Measurements from ENCODE around the gene CLSTN1. TPM values are rescaled to one million over a fixed set of nuclear protein-coding genes. Genes with fewer than 3 reads are reported as not detected.

The CLSTN1 gene
- total and polyA plus RNA-seq, 11 donors, result 37.6 to 79.4 (median 61.2) TPM

DNA sequence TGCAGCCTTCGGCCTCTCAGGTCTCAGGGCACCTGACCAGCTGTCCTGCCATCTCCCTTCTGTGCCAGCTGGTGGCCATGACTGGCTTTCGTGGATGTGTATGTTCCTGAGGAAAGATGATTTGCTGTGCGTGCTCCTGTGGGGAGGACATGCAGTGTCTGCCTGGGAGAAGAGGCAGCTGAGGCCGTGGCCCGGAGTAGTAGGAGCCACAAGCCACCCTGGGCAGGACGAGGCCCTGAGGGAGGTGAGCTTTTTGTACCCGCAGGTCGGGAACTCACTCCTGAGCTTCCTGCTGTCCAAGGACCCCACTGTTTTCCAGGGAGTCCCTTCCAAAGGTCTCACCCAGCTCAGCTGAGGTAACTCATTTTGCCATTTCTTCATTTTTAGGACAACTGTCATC lies 113.7 kb downstream of the CLSTN1 start:
- ATAC-seq, result no peak
- Histone ChIP-seq H3K36me3 (peaks cover 0 to 49% (median 9%) of the 10 kb centered on the region in 9 donors), H3K27me3 (no peaks in the 10 kb centered on the region), H3K4me3 (no peak overlapping the region), H3K9me3 (no peaks in the 10 kb centered on the region), H3K4me1 (peaks cover 0 to 14% (median 0%) of the 10 kb centered on the region in 12 donors), H3K27ac (no peak overlapping the region)
- no peak for DNase-seq
- intact Hi-C loops (cut with DNase I), result no loop called here
- TF ChIP-seq CTCF (IDR thresholded peaks at IDR 0.05), result no peak
- no peak for TF ChIP-seq POLR2A (IDR thresholded peaks at IDR 0.05)
- 91 to 94% (median 93%) methylated on average over 6 to 8 of the region's 8 CpGs for WGBS, 4 donors

GRCh38 chr1:9706178-9706577 lies 117.6 kb downstream of the CLSTN1 start:
- WGBS, 4 donors, result 88 to 95% (median 92%) methylated on average over 4 of the region's 4 CpGs
- no peaks in the 10 kb centered on the region for H3K9me3 ChIP-seq
- H3K36me3 ChIP-seq, result peaks cover 0 to 14% (median 0%) of the 10 kb centered on the region in 9 donors
- TF ChIP-seq POLR2A (IDR thresholded peaks at IDR 0.05) (no peak), CTCF (IDR thresholded peaks at IDR 0.05) (no peak)
- peaks cover 0 to 46% (median 0%) of the 10 kb centered on the region in 12 donors for H3K4me1 ChIP-seq
- intact Hi-C loops (cut with DNase I), result no loop called here
- no peak for ATAC-seq
- H3K4me3 ChIP-seq, result no peak overlapping the region
- no peak overlapping the region for H3K27ac ChIP-seq
- no peaks in the 10 kb centered on the region for H3K27me3 ChIP-seq
- DNase-seq, result no peak

DNA sequence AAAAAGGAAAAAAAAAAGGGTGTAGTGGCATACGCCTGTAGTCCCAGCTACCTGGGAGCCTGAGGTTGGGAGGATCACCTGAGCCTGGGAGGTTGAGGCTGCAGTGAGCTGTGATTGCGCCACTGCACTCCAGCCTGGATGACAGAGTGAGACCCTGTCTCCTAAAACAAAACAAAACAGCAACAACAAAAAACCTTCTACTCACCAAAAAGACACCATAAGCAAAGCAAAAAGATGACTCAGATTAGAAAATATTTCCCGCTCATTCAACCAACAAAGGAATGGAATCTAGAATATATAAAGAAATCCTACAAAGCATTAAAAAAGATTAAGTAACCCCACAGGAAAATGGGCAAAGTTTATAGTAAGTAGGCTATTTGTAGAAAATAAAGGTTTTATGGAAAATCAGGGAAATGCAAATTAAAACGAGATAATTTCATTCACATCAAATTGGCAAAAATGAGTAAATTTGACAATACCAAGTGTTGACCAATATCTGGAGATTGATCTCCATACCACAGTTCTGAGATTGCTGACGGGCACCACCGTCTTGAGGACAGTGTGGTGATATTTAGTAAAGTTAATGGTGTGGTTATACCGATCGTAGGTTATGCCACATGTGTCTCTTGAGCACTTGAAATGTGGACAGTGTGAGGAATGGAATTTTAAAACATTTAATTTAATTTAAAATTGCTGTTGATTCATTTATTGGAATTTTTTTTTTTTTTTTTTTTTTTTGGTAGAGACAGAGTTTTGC lies 118.2 kb downstream of the CLSTN1 start:
- Histone ChIP-seq H3K9me3 (no peaks in the 10 kb centered on the region), H3K4me3 (no peak overlapping the region), H3K4me1 (peaks cover 0 to 46% (median 0%) of the 10 kb centered on the region in 12 donors), H3K27ac (peak overlapping the region in 1 of 12 donors; percentile 59), H3K36me3 (peaks cover 0 to 8% (median 0%) of the 10 kb centered on the region in 9 donors), H3K27me3 (no peaks in the 10 kb centered on the region)
- 94 to 95% (median 94%) methylated on average over 8 of the region's 8 CpGs for WGBS, 4 donors
- TF ChIP-seq POLR2A (IDR thresholded peaks at IDR 0.05), result no peak
- TF ChIP-seq CTCF (IDR thresholded peaks at IDR 0.05), result no peak
- intact Hi-C loops (cut with DNase I), result no loop called here
- ATAC-seq, result no peak
- DNase-seq, result no peak

DNA sequence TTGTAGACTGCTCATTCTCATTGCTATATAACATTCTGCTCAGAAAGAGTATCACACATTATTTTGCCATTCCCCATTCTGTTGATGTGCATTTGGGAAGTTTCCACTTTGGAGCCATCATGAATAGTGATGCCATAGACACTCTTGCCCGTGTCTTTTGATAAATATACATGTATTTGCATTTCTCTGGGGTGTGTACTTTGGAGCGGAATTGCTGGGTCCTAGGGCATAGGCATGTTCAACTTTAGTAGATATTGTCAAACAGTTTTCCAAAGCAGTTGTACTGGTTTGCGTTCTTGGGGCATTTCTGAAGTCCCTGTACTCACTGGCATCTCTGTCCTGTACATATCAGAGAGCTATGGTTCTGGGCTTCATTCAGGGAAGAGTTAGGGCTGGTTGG lies 120.1 kb downstream of the CLSTN1 start:
- ATAC-seq (no peak), DNase-seq (no peak)
- Histone ChIP-seq H3K36me3 (peaks cover 0 to 9% (median 0%) of the 10 kb centered on the region in 9 donors), H3K9me3 (no peaks in the 10 kb centered on the region), H3K27me3 (no peaks in the 10 kb centered on the region), H3K4me3 (no peak overlapping the region), H3K27ac (peak overlapping the region in 1 of 12 donors; percentile 59), H3K4me1 (peaks cover 0 to 46% (median 0%) of the 10 kb centered on the region in 12 donors)
- WGBS, 4 donors, result 89 to 96% (median 95%) methylated on average over 3 of the region's 3 CpGs
- intact Hi-C loops (cut with DNase I), result loop anchor here in 1 of 10 donors (5.0 kb wide), 1 partner anchor 164 kb away; no protein-coding TSS in a partner anchor
- TF ChIP-seq CTCF (IDR thresholded peaks at IDR 0.05) (no peak), POLR2A (IDR thresholded peaks at IDR 0.05) (no peak)
